Measurements from ENCODE around the gene ELAPOR1.

The ELAPOR1 gene

DNA sequence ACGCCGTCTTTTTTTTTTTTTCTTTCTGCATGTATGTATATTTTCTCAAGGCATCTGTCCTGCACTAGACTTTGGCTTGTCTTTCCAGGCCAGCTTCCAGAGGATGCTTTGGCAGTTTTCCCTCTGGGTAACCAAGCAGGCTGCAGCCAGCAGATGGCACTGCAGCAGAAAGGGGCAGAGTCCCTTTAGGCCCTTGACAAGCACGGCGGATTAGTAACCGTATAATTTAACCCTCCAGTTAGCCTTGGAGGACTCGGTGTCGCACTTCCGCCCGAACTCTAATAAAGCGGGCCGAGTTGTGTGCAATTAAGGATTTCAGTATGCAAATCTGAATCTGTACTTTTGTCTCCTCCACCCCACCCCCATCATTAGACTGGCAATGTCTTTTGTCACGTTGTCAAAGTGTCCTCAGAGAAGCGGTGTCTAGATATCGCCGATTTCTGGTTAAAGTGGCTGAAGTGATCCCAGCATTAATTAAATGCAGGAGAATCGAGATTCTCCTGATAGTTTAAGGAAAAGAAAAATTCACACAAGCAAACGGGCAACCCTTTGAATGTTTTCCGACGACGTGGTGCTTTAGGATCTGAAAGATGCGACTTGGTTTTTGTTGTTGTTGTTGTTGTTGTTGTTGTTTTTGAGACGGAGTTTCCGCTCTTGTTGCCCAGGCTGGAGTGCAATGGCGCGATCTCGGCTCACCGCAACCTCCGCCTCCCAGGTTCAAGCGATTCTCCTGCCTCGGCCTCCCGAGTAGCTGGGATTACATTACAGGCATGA is 24.5 kb upstream of the ELAPOR1 start:
- Histone ChIP-seq H3K27ac (ENCODE audit: insufficient read depth in 1 of 2, low read depth in 1 of 2, low read length in 2 of 2, poor library complexity in 1 of 2, severe bottlenecking in 2 of 2) (peak overlapping the region in 1 of 2 experiments; percentile 95), H3K36me3 (ENCODE audit: control insufficient read depth in 4 of 4, insufficient read depth in 4 of 4, low read length in 3 of 4) (peaks cover 3 to 10% (median 5%) of the 10 kb centered on the region in 4 experiments), H3K4me1 (ENCODE audit: control extremely low read depth in 1 of 4, control insufficient read depth in 4 of 4, insufficient read depth in 4 of 4, low read length in 3 of 4) (peaks cover 13 to 28% (median 22%) of the 10 kb centered on the region in 4 experiments), H3K27me3 (replicated peaks in 2 of 5; ENCODE audit: control insufficient read depth in 4 of 5, insufficient read depth in 5 of 5, low read length in 4 of 5) (no peaks in the 10 kb centered on the region), H3K4me3 (ENCODE audit: control insufficient read depth in 1 of 7, extremely low read depth in 1 of 7, insufficient read depth in 4 of 7, low read depth in 2 of 7, low read length in 6 of 7) (peak overlapping the region in 5 of 7 experiments; percentile 62 to 95 (median 82)), H3K9me3 (ENCODE audit: control extremely low read depth in 1 of 5, control insufficient read depth in 4 of 5, insufficient read depth in 2 of 5, low read depth in 1 of 5, low read length in 4 of 5) (no peaks in the 10 kb centered on the region)
- peak; percentile 61 to 70 (median 69) for DNase-seq
- POLR2A ChIA-PET = interaction anchor here (1.0 to 2.7 kb wide), 2 partner anchors 10 to 11 kb away, joined by 4 to 25 read pairs; no protein-coding TSS in a partner anchor
- 94% methylated on average over 16 of the region's 31 CpGs for whole genome bisulfite sequencing (ENCODE audit: insufficient coverage)
- CTCF ChIA-PET = interaction anchor here (0.7 to 5.3 kb wide), 9 partner anchors 9 to 479 kb away, joined by 3 to 35 read pairs (median 5); partner anchors contain the start of genes TAF13 and WDR47

DNA sequence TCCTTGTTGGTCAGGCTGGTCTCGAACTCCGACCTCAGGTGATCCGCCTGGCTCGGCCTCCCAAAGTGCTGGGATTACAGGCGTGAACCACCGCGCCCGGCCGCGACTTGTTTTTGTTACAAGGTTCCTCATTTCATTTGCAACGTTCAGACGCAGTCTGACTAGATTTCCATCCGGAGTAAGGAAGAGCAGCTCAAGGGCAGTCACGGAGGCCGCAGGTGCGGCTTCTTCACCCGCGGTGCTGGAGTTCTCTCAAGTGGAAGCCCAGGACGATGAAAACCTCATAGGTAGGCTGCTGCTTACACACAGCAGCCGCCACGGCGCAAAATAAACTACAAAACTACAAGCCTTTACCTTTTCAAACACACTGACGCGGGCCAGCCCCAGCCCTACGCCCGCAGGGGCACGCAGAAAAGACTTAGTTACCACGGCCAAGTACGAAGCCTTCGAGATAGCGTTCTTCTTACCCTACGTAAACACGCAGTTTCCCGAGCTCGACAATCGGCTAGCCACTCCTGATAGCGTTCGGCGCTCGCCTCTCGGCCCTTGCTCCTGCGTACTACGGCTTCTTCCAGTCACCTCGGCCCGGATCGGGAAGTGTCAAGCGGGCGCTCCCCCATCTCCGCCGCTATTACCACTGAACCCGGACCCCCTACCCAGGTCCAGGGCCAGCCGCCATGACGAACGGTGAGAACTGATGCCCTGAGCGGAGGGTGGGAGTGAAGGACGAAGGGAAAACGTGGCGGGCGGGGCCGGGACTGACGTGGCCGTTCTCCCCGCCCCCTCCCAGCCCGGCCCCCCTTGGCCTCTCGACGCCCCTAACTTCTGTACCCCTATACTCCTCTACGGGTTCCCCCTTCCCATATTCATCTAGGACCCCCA is 23.5 kb upstream of the ELAPOR1 start, which contains the start of gene TMEM167B:
TSS of gene TMEM167B (plus strand) at position 569 of the 882 bp plus-strand sequence. CDS start at position 678, 109 bp downstream.
- DNase-seq = peak; percentile 95 to 98 (median 97)
- peaks cover 13 to 28% (median 19%) of the 10 kb centered on the region in 4 experiments for H3K4me1 ChIP-seq (ENCODE audit: control extremely low read depth in 1 of 4, control insufficient read depth in 4 of 4, insufficient read depth in 4 of 4, low read length in 3 of 4)
- ChIA-PET POLR2A (interaction anchor here (0.7 to 2.7 kb wide), 4 partner anchors 9 to 46 kb away, joined by 3 to 25 read pairs (median 4); partner anchors contain the start of gene TAF13), CTCF (interaction anchor here (0.7 to 5.3 kb wide), 5 partner anchors 9 to 480 kb away, joined by 3 to 35 read pairs (median 16); partner anchors contain the start of genes TAF13 and WDR47)
- no peaks in the 10 kb centered on the region for H3K9me3 ChIP-seq (ENCODE audit: control extremely low read depth in 1 of 5, control insufficient read depth in 4 of 5, insufficient read depth in 2 of 5, low read depth in 1 of 5, low read length in 4 of 5)
- H3K4me3 ChIP-seq (ENCODE audit: control insufficient read depth in 1 of 7, extremely low read depth in 1 of 7, insufficient read depth in 4 of 7, low read depth in 2 of 7, low read length in 6 of 7) = peak within 1 kb of the TSS; percentile 62 to 98 (median 82)
- no peaks in the 10 kb centered on the region for H3K27me3 ChIP-seq (replicated peaks in 2 of 5; ENCODE audit: control insufficient read depth in 4 of 5, insufficient read depth in 5 of 5, low read length in 4 of 5)
- H3K27ac ChIP-seq (ENCODE audit: insufficient read depth in 1 of 2, low read depth in 1 of 2, low read length in 2 of 2, poor library complexity in 1 of 2, severe bottlenecking in 2 of 2) = peak within 1 kb of the TSS; percentile 83 to 95
- H3K36me3 ChIP-seq (ENCODE audit: control insufficient read depth in 4 of 4, insufficient read depth in 4 of 4, low read length in 3 of 4) = peaks cover 6 to 18% (median 12%) of the 10 kb centered on the region in 4 experiments
- WGBS (ENCODE audit: insufficient coverage) = 3% methylated on average over 53 of the region's 67 CpGs

DNA sequence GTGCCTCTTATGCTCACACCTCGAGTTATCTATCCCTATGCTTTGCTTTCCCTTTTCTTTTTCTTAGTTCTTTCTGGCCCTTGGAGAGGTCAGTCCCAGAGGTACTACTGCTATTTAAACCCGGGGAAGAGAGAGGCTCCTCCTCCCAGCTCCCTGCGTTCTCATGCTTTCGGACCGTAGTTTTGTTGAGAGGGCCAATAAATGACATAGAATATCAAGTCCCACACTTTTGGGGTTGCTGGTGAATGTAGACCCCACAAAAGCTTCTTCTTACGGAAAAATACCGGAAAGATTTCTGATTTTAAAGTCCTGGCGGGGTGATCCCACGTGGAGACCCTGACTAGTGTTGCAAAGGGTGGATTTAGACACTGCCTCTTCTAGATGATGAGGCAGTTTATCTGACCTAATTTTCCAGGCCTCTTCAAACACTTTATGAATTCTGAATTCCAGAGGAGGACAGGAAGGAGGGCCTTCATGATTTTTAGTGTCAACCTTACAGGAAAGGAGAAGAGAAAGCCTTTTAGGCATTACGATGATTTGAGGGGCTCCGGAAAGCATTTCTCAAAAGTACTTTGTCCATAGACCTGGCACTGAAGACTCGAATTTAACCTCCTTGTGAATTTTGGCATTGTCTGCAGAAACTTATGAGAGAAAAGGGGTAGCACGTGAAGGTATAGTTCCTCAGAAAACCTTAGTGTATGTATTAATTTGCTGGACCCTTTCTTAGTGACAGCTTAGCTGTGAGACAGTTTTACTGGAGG is 22.7 kb upstream of the ELAPOR1 start:
- H3K4me3 ChIP-seq (ENCODE audit: control insufficient read depth in 1 of 7, extremely low read depth in 1 of 7, insufficient read depth in 4 of 7, low read depth in 2 of 7, low read length in 6 of 7) = peak overlapping the region; percentile 62 to 98 (median 82)
- ChIA-PET CTCF (interaction anchor here (1.2 to 5.3 kb wide), 5 partner anchors 8 to 21 kb away, joined by 3 to 35 read pairs (median 16); partner anchors contain the start of gene TAF13), POLR2A (interaction anchor here (0.9 to 2.7 kb wide), 3 partner anchors 9 to 47 kb away, joined by 3 to 25 read pairs (median 5); partner anchors contain the start of gene TAF13)
- 3% methylated on average over 13 of the region's 13 CpGs for WGBS (ENCODE audit: insufficient coverage)
- peaks cover 9 to 23% (median 16%) of the 10 kb centered on the region in 4 experiments for H3K36me3 ChIP-seq (ENCODE audit: control insufficient read depth in 4 of 4, insufficient read depth in 4 of 4, low read length in 3 of 4)
- no peaks in the 10 kb centered on the region for H3K9me3 ChIP-seq (ENCODE audit: control extremely low read depth in 1 of 5, control insufficient read depth in 4 of 5, insufficient read depth in 2 of 5, low read depth in 1 of 5, low read length in 4 of 5)
- peaks cover 13 to 28% (median 19%) of the 10 kb centered on the region in 4 experiments for H3K4me1 ChIP-seq (ENCODE audit: control extremely low read depth in 1 of 4, control insufficient read depth in 4 of 4, insufficient read depth in 4 of 4, low read length in 3 of 4)
- peak in 2 of 3 donors; percentile 48 to 51 for DNase-seq
- H3K27ac ChIP-seq (ENCODE audit: insufficient read depth in 1 of 2, low read depth in 1 of 2, low read length in 2 of 2, poor library complexity in 1 of 2, severe bottlenecking in 2 of 2) = peak overlapping the region; percentile 83 to 95
- H3K27me3 ChIP-seq (replicated peaks in 2 of 5; ENCODE audit: control insufficient read depth in 4 of 5, insufficient read depth in 5 of 5, low read length in 4 of 5) = no peaks in the 10 kb centered on the region

DNA sequence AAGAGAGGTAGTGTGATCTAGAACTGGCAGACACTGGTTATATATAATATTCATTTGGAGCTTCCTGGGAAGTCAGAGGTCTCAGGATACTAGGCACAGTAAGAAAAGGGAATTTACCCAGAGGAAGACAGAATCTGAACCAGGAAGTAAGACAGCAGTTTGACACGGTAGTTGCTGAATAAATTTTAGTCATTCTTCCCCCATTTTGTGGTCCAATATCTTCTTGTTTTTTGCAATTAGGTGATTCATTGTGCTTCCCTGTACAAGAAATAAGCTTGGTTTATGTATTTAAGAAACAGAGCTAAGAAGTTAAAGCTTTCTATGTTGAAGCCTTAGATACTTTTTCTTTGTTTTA is 22.1 kb upstream of the ELAPOR1 start:
- H3K4me3 ChIP-seq (ENCODE audit: control insufficient read depth in 1 of 7, extremely low read depth in 1 of 7, insufficient read depth in 4 of 7, low read depth in 2 of 7, low read length in 6 of 7) = peak overlapping the region in 6 of 7 experiments; percentile 68 to 98 (median 84)
- POLR2A ChIA-PET = interaction anchor here (2.7 kb wide), 1 partner anchor 8 kb away, joined by 25 read pairs; no protein-coding TSS in a partner anchor
- no peaks in the 10 kb centered on the region for H3K9me3 ChIP-seq (ENCODE audit: control extremely low read depth in 1 of 5, control insufficient read depth in 4 of 5, insufficient read depth in 2 of 5, low read depth in 1 of 5, low read length in 4 of 5)
- no CpG with 5 or more reads among the region's 1 CpG for WGBS (ENCODE audit: insufficient coverage)
- H3K4me1 ChIP-seq (ENCODE audit: control extremely low read depth in 1 of 4, control insufficient read depth in 4 of 4, insufficient read depth in 4 of 4, low read length in 3 of 4) = peaks cover 13 to 28% (median 19%) of the 10 kb centered on the region in 4 experiments
- peak in 2 of 3 donors; percentile 64 to 65 for DNase-seq
- peaks cover 9 to 23% (median 18%) of the 10 kb centered on the region in 4 experiments for H3K36me3 ChIP-seq (ENCODE audit: control insufficient read depth in 4 of 4, insufficient read depth in 4 of 4, low read length in 3 of 4)
- H3K27ac ChIP-seq (ENCODE audit: insufficient read depth in 1 of 2, low read depth in 1 of 2, low read length in 2 of 2, poor library complexity in 1 of 2, severe bottlenecking in 2 of 2) = peak overlapping the region; percentile 83 to 95
- CTCF ChIA-PET = interaction anchor here (1.2 to 2.9 kb wide), 4 partner anchors 8 to 20 kb away, joined by 3 to 19 read pairs (median 12); a partner anchor contains a TSS
- no peaks in the 10 kb centered on the region for H3K27me3 ChIP-seq (replicated peaks in 2 of 5; ENCODE audit: control insufficient read depth in 4 of 5, insufficient read depth in 5 of 5, low read length in 4 of 5)

DNA sequence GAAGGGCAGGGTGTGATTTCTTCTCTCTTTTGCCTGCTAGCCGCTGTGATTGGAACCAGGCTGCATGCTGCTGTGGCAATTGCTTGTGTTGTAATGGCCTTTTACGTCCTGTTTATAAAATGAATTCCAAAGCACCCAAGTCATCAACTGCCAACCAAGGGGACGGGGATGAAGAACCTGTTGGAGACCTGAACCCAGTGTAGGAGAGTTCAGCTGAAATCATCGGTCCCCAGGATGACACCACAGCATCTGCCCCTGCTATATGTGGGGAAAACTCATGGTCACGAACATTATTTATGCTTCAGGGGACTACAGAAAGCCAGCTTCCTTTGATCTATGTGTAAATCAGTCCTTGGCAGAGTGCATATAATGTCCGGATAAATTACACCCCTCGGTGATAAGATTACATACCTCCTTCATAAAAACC is 19.5 kb upstream of the ELAPOR1 start:
- H3K4me1 ChIP-seq (ENCODE audit: control extremely low read depth in 1 of 4, control insufficient read depth in 4 of 4, insufficient read depth in 4 of 4, low read length in 3 of 4) = peaks cover 13 to 28% (median 19%) of the 10 kb centered on the region in 4 experiments
- peaks cover 9 to 23% (median 20%) of the 10 kb centered on the region in 4 experiments for H3K36me3 ChIP-seq (ENCODE audit: control insufficient read depth in 4 of 4, insufficient read depth in 4 of 4, low read length in 3 of 4)
- H3K27me3 ChIP-seq (replicated peaks in 2 of 5; ENCODE audit: control insufficient read depth in 4 of 5, insufficient read depth in 5 of 5, low read length in 4 of 5) = no peaks in the 10 kb centered on the region
- ChIA-PET CTCF (no interaction called here), POLR2A (no interaction called here)
- 100% methylated on average over 3 of the region's 7 CpGs for WGBS (ENCODE audit: insufficient coverage)
- no peak overlapping the region for H3K4me3 ChIP-seq (ENCODE audit: control insufficient read depth in 1 of 7, extremely low read depth in 1 of 7, insufficient read depth in 4 of 7, low read depth in 2 of 7, low read length in 6 of 7)
- no peaks in the 10 kb centered on the region for H3K9me3 ChIP-seq (ENCODE audit: control extremely low read depth in 1 of 5, control insufficient read depth in 4 of 5, insufficient read depth in 2 of 5, low read depth in 1 of 5, low read length in 4 of 5)
- DNase-seq = no peak
- H3K27ac ChIP-seq (ENCODE audit: insufficient read depth in 1 of 2, low read depth in 1 of 2, low read length in 2 of 2, poor library complexity in 1 of 2, severe bottlenecking in 2 of 2) = no peak overlapping the region

DNA sequence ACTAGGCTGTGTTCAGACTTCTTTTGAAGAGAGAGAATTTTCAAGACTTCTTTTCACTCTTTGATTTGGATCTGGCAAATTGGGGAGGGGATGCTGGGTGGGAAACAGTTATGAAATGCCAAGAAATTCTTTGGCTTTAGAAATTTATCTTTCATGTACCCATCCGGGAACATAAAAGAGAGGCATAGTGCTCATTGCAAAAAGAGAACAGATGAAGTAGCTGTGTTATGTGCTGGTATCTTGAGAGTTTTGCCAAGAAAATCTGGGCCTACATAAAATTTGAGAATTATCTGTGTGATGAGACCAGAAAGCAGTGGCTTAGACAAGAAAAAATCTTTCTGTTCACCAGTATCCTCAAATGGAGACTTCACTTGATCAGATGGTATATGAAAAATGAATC is 19.0 kb upstream of the ELAPOR1 start:
- Histone ChIP-seq H3K27me3 (replicated peaks in 2 of 5; ENCODE audit: control insufficient read depth in 4 of 5, insufficient read depth in 5 of 5, low read length in 4 of 5) (no peaks in the 10 kb centered on the region), H3K4me1 (ENCODE audit: control extremely low read depth in 1 of 4, control insufficient read depth in 4 of 4, insufficient read depth in 4 of 4, low read length in 3 of 4) (peaks cover 11 to 28% (median 19%) of the 10 kb centered on the region in 4 experiments), H3K4me3 (ENCODE audit: control insufficient read depth in 1 of 7, extremely low read depth in 1 of 7, insufficient read depth in 4 of 7, low read depth in 2 of 7, low read length in 6 of 7) (no peak overlapping the region), H3K36me3 (ENCODE audit: control insufficient read depth in 4 of 4, insufficient read depth in 4 of 4, low read length in 3 of 4) (peaks cover 9 to 23% (median 20%) of the 10 kb centered on the region in 4 experiments), H3K27ac (ENCODE audit: insufficient read depth in 1 of 2, low read depth in 1 of 2, low read length in 2 of 2, poor library complexity in 1 of 2, severe bottlenecking in 2 of 2) (no peak overlapping the region), H3K9me3 (ENCODE audit: control extremely low read depth in 1 of 5, control insufficient read depth in 4 of 5, insufficient read depth in 2 of 5, low read depth in 1 of 5, low read length in 4 of 5) (no peaks in the 10 kb centered on the region)
- ChIA-PET POLR2A (no interaction called here), CTCF (no interaction called here)
- WGBS (ENCODE audit: insufficient coverage) = 100% methylated on average over 1 of the region's 1 CpG
- DNase-seq = no peak

All from common myeloid progenitor, CD34-positive (primary cell).